HG02588 (cell line): ENCODE measurements around the gene DOK7.

Experiments used
- ATAC-seq: cut with Tn5 transposase; IDR thresholded peaks from one replicate; pipeline ENCODE4 v1.9.1; 2021; ENCODE audit warnings: mild to moderate bottlenecking, moderate library complexity; ENCODE audit not compliant: unreplicated experiment

DOK7 gene

DNA sequence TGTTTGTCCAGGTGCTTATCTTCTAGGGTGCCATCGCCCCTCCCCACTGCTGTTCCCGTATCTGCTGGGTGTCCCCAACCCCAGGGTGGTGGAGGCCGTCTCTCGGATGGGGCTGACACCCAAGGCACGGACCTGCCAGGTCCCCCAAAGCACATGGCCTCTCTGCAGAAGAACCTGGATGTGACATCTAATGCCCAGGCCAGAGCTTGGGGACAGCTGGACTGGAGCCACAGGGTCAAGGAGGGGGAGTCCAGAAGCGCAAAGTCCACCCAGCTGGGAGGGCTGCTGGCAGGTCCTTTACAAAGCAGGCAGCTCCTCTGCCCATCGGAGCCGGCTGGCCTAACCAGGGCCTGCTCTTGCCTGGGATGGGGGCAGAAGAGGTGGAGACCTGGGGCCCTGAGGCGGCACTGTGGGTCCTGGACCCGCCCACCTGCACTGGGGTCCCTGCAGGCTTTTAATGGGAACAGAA is 751 bp upstream of the DOK7 start:
- ATAC-seq = no peak

DNA sequence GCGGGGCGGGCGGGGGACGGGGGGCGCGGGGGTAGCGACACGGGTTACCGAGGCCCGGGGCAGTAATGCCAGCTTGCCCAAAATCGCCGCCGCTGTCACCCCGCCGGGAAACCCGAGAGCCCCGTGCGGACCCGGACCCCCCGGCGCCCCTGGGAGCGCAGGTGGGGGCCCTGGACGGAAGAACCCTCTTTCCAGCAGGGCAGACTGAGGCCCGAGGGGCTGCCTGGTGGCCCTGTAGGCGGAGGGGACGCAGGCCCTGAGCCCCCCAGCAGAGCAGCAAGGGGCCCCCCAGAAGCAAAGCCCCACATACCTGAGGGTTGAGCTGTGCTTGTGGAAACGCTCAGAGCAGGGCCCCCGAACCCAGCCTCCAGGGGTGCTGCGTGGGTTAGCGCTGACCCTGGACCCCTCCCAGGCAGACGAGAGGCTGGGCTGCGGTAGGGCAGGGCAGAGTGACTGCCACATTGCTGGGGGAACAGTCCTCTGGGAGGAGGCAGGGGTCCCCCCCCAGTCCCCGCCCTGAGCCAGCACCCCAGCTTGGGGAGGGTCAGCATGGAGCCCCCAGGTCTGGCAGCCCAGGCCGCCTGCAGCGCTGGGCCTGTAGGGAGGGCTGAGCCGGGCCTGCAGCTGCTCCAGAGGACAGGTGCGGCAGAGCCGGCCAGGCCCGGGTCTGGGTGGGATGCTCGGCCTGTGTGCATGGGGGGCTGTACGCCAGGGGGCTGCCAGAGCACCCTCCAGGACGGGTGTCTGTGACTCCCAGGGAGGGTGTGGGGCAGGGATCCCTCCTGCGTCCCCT is 646 bp downstream of the DOK7 start:
- no peak for ATAC-seq

DNA sequence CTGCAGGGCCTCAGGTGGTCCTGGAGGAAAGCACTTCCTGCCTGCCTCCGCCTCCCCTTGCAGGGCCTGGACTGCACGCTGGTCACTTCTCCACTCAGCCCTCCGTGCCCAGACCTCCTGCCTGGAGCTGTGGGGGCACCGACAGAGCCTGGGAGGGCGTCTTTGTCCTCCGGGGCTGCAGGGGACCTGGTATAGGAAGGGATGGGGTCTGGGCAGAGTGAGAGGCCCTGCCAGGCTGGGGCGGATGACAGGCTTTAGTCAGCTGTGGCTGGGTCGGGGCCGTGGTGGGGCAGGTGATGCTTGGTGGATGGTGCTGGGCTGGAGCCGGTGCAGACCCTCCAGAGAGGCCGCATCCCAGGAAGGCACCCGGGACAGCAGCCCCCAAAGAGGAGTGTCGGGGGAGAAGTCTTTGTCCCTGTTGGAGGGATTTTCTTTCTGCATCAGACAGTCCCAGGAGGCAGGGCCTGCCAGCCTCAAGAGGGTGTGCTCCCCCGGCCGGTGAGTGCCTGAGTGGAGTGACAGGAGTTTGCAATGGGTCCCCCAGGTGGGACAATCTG is 1.3 kb downstream of the DOK7 start:
- no peak for ATAC-seq

DNA sequence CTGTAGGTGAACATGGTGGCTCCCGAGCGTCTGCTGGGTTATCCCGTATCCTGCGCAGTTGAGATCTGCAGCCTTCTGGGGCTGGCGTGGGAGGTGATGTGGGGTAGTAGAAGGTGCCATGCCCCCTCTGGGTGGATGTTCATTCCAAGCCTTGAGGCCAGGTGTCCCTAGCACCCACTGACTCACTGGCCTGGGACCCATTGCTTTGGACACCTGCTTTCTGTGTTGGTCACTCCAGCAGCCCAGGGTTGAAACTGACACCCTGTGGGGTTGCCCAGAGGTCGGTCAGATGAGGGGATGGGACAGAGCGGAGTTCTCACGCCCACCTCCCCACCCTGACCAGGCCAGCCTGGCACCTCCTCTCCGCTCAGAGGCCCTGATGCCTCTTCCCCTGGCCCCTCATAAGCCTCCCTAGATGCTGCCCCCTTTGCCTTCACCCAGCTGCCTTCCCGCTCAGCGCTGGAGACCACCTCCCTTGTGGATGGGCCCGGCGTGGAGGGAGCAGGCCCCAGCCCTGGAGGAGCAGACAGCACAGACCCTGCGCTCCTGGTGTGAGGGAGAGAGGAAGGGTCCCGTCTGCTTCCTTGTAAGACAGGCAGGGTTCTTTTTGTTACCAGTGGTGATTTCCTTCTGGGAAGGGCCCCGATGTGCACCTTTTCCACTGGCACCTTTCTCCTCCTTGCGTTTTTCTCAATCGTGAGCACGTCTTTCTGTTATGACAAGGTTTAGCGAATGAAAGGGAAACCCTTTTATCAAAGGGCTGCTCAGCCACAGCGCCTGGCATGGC is 2.0 kb downstream of the DOK7 start:
- no peak for ATAC-seq

DNA sequence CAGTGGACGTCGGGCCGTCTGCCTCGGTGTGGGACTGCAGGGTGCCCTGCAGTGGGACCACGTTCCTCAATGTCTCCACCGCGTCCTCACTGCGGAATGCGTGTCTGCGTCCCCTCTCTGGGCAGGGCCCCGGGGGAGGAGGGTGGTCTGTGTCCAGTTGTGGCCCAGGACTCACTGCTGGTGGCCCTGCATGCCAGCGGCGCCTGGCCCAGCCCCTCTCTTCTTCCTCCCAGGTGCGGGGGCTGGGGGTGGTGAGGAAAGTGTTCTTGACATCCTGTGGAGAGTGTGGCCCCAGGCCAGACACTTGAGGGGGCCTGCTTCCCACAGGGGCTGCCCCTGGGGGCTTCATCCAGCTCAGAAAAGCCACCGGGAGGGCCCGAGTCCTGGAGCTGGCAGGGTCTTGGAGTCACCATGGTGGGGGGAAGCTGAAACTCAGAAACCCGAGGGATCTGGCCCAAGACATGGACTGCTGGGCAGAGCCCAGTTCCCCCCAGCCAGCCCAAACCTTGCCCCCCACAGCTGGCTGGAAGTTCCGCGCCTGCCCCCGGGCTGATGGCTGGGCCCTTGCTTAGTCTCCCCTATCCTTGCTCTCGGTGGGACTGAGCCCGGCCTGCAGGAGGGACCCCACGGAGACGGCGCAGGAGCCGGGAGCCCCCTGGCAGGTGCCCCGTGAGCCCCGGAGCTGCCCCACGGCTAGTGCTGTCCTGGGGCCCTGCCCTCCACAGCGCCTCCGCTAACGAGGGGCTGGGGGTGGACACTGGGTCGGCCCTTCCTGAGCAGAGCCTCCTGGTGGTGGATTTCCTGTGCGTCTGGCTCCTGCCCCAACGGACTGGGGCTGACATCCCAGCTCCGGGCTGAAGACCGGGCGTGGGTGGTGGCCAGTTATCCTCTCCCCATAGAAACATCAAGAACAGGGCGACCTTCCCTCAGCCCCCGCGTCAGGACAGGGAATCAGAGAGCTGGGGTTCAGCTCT is 2.9 kb downstream of the DOK7 start:
- ATAC-seq = no peak

DNA sequence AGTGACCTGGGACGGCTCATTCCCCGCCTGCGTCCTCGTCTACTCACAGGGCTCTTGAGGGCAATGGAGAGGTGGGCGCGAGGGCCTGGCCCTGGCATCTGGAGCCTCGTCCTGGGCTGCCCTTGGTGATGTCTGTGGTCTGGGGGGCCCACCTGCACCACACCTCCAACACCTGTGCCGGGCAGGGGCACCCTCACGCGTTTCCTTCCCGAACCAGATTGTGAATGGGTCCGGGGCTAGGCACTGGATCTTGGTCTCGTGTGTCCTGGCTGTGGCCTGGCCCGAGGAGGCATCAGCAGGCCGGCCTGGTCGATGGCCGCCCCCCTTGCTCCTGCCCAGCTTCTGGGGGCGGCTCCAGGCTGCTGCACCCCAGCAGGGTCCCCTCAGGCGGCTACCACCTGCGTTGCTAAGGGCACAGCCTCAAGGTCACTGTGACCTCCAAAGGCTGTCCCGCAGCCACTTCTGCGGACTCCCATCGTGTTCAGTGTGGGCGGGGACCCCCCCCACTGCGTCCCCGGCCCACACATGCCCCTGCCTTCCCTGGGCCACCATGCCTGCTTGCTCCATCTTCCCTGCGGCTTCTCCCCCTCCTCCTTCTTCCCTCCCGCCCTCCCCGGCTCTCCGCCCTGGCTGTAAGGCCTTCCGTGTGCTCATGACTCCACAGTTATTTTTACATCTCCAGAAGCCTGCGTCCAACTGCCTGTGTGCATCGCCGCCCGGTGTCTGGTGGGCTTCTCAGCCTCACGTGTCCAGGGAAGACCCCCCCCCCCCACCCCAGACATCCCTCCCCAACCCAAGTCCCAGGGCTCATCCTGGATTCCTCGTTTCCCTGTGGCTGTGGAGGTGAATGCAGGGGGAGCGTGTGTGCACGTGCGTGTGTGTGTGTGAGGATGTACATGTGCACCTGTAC is 3.8 kb downstream of the DOK7 start:
- ATAC-seq = no peak

DNA sequence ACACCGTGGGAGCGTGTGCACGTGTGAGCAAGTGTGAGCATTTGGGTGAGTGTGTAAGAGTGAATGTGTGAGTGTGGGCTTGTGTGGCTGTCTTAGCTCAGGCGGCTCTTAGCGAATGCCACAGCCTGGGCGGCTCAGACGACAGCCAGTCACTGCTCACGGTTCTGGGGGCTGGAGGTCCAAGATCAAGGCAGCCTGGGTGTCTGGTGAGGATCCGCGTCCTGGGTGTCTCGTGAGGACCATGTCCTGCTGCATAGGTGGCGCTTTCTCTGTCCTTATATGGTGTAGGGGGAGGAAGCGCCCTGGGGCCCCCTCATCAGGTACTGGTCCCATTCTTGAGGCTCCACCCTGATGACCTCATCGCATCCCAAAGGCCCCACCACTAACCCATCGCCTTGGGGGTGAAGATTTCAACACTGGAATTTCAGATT is 4.5 kb downstream of the DOK7 start:
- ATAC-seq = no peak

DNA sequence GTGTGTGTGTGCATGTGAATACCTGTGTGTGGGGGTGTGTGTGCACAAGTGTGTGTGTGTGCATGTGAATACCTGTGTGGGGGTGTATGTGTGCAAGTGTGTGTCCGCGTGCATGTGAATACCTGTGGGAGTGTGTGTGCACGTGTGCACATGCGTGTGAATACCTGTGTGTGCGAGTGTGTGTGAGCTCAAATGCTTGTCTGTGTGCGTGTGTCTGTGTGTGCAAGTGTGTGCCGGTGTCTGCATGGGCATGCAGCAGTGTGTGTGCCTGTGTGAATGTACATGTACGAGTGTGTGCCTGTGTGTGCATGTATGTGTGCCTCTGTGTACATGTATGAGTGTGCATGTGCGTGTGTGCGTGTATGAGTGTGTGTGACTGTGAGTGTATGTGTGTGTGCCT is 5.0 kb downstream of the DOK7 start:
- ATAC-seq = no peak

DNA sequence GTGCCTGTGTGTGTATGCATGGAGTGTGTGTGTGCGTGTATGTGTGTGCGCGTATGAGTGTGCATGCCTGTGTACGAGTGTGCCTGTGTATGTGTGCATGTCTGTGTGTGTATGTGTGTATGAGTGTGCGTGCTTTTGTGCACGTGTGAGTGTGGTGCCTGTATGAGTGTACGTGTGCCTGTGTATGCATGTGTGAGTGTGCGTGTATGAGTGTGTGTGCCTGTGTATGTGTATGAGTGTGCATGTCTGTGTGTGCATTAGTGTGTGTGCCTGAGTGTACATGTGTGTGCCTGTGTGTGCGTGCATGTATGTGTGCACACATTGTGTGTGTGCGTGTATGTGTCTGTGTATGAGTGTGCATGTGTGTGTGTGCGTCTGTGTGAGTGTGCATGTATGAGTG is 5.7 kb downstream of the DOK7 start:
- ATAC-seq = no peak

DNA sequence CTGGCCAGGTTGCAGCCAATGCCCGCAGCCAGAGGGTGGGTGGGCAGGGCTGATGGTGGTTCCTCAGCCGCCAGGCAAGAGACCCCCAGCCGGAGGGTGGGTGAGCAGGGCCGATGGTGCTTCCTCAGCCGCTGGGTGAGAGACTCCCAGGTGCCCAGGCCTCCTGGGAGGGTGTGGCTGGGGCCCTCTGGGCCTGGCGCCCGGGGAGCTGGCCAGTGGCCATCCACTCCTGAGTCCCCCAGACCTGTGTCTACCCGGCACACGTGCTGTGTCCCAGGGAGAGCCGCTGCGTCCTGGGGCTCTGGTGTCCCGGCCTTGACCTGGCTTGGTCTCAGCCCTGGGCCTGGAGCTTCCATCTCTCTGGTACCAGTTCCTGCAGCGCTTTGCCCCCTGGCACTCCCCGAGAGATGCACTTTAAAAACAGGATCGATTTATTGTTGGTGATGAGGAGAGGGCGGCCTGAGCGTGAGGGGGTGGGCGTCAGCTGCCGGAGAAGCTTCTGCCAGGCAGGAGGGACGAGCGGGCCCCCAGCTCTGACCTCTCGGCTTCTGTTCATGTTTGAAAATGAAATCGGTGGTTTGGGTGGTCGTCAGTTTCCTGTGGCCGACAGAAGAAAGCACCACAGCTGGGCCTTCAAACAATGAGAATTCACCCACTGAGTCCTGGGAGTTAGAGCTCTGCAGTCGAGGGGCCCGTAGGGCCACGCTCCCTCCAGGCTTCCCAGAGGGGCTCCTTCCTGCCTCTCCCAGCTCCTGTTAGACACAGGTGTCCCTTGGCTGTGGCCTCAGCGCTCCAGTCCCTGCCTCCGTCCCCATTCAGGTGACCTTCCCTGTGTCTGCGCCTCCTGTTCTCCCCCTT is 6.5 kb downstream of the DOK7 start:
- no peak for ATAC-seq

DNA sequence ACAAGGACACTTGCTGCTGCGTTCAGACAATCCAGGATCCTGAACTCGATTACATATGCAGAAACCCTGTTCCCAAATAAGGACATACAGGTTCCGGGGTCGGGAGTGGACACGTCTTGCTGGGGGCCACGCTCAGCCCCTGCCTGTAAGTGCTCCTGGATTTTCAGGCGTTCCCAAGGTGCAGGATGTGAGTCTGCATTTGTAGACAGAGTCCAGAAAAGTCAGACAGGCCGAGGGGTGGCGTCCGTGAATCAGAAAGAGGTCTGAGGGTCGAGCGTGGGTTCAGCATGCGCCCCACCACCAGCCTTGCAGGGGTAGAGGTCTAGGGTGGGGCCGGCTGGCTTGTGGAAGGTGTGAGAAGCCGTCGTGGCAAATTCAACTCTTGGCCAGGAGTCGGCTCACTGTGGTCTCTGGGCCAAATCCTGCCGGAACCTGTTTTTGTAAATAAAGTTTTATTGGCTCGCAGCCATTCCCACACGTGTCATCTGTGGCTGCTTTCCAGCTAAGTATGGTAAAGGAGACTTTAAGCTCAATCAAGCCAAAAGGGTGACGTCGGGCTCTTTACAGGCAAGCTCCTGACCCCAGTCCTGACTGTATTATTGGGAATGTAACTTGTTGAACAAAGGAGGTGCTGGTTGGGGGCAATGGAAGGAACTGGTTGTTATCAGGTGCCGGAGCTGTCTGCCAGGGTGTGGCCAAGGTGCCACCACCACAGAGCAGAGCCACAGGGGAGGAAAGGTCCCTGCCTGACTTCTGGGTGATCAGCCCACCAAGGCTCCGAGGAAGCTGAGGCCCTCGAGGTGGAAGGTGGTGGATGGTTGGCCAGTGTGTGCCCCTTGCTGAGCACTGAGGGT is 7.4 kb downstream of the DOK7 start:
- no peak for ATAC-seq

DNA sequence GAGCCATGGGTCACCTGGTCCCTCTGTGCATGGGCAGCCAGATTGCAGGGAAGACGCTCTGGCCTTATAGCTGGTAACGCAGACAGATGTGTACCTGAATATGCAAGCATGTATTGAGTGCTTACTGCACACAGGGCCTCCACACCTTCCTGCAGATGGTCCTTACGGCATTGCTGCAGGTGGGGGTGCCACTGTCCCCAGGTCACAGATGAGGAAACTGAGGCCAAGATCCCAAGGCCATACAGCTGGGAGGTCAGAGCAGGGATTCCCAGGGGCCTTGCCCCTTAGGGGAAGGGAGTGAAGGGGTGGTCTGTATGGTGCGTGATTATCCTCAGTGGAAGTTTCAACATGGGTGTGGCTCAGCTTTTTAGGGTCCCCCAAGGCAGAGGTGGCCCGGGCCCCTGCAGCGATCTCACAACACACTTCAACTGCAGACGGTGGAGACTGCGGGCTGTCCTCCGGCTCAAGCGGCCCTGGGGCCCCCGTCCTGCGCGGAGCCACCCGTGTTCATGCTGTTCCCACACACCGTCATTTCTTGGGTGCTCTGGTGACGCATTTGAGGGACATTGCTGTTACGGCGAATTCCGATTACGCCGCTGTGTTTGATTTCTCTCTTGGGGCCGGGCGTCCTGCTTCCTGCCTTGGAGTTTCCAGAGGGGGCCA is 8.1 kb downstream of the DOK7 start:
- no peak for ATAC-seq

DNA sequence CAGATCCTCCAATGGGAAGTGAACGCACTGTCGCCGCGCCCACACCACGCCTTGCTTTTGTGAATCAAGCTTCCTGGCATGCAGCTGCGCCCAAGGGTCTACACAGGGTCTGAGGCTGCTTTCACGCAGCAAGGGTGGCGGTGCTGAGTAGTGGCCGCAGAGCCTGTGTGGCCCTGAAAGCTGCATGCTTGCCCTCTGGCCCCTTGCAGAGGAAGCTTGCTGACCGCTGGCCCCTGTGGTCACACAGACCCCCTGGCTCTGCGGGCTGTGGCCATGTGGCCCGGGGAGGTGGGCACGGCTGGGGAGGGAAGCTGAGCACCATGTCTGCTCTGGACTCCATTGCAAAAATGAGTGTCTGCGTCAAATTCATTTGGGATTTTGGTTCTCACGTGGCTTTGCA is 8.8 kb downstream of the DOK7 start:
- ATAC-seq = no peak

DNA sequence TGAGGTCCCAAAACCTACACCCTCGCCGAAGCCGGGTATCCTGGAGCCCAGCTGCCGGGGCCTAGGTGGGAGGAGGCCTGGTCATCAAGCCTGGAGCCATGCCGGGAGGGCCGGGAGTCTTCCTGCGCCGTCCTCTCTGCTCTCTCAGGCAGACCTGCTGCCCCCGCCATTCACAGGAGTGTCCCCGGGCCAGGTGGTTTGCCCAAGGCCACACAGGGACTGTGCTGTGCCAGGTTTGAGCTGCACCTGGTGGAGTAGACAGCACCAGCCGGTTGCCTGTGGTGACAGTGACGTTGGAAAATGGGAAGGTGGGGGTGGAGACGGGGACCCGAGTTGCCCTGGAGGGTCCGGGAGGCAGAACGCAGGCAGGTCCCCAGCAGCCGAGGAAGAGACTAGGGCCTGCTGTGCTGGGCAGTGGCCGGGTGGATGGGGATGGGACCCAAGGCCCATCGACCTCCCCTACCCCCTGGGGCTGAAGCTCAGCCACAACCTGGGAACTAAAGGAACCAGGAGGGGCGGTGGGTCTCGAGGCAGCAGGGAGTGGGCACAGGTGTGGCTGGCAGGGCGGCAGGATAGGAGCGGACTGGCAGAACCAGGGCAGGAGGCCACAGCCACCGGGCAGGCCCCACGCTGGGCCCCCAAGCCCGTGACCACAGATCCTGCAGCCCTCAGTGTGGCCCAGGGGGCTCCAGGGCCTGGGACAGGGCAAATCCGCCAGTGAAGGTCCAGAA is 9.5 kb downstream of the DOK7 start:
- no peak for ATAC-seq

DNA sequence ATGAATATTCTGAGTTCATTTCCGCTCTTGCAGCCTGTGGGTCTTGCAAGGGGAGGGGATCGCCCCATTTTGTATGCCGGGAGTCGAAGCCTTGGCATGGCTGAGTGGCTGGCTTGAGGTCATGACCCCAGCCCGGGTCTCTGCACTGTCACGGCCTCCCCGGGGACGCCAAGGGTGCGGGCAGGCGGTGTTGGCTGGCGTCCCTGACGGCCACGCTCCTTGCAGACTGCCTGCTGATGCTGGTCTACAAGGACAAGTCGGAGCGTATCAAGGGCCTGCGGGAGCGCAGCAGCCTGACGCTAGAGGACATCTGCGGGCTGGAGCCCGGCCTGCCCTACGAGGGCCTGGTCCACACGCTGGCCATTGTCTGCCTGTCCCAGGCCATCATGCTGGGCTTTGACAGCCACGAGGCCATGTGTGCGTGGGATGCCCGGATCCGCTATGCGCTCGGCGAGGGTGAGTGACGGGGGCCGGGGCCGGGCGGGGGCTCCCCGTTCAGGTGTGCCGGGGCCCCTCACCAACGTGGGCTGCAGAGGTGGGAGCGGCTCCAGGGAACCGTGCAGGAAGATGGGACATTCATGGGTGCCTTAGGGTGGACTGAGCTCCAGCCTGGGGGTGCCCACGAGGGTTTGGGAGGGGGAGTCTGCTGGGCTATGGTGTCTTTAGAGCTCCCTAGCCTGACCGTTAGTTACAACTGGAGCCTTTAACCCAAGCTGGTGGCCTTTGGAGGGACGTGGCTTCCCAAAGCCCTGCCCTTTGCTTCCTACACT is 10.3 kb downstream of the DOK7 start:
- no peak for ATAC-seq
